ENCODE measurements around the gene GALNT17.

The GALNT17 gene

GRCh38 chr7:71409550-71410157, 277.7 kb downstream of the GALNT17 start:
- Histone ChIP-seq H3K9me3 (replicated peaks in 1 of 11) (peaks cover 0 to 14% (median 9%) of the 10 kb centered on the region in 11 experiments; a peak in 15 of 22 replicates), H3K36me3 (no peaks in the 10 kb centered on the region), H3K4me3 (no peak overlapping the region), H3K27me3 (no peaks in the 10 kb centered on the region), H3K4me2 (no peak overlapping the region), H3K9ac (no peak overlapping the region), H3K4me1 (peaks cover 4 to 12% (median 7%) of the 10 kb centered on the region in 10 experiments), H4K20me1 (no peaks in the 10 kb centered on the region), H3K27ac (no peak overlapping the region)
- TF ChIP-seq Cebpa-rat (IDR thresholded peaks at IDR 0.05) = no peak

GRCh38 chr7:71411475-71411874, 279.5 kb downstream of the GALNT17 start:
- Histone ChIP-seq H3K4me2 (no peak overlapping the region), H3K9ac (no peak overlapping the region)

GRCh38 chr7:71414490-71414889, 282.5 kb downstream of the GALNT17 start:
- Histone ChIP-seq H3K4me1 (peaks cover 6 to 18% (median 11%) of the 10 kb centered on the region in 10 experiments), H3K27me3 (no peaks in the 10 kb centered on the region), H3K9ac (no peak overlapping the region), H3K27ac (0 out of 22 replicates have a peak overlapping the region, but pooled peaks of 1 of the 11 experiments have one; percentile 1), H4K20me1 (no peaks in the 10 kb centered on the region), H3K4me3 (no peak overlapping the region), H3K4me2 (peak overlapping the region; percentile 18 to 77 (median 53); a peak in 20 of 22 replicates), H3K36me3 (no peaks in the 10 kb centered on the region), H3K9me3 (replicated peaks in 1 of 11) (peaks cover 0 to 9% (median 4%) of the 10 kb centered on the region in 11 experiments; a peak in 14 of 22 replicates)
- TF ChIP-seq Cebpa-rat (IDR thresholded peaks at IDR 0.05) = no peak

More at GRCh38 chr7:71411475-71411874, 279.5 kb downstream of the GALNT17 start:
- Histone ChIP-seq H3K36me3 (no peaks in the 10 kb centered on the region), H3K4me3 (no peak overlapping the region), H3K27me3 (no peaks in the 10 kb centered on the region), H3K4me1 (peaks cover 6 to 18% (median 11%) of the 10 kb centered on the region in 10 experiments), H4K20me1 (no peaks in the 10 kb centered on the region), H3K27ac (no peak overlapping the region), H3K9me3 (replicated peaks in 1 of 11) (peaks cover 0 to 14% (median 9%) of the 10 kb centered on the region in 11 experiments; a peak in 15 of 22 replicates)
- TF ChIP-seq Cebpa-rat (IDR thresholded peaks at IDR 0.05) = no peak

GRCh38 chr7:71419546-71420337, 287.8 kb downstream of the GALNT17 start:
- H4K20me1 ChIP-seq = no peaks in the 10 kb centered on the region
- no peak overlapping the region for H3K9ac ChIP-seq
- no peak overlapping the region for H3K27ac ChIP-seq
- H3K4me3 ChIP-seq = no peak overlapping the region
- H3K36me3 ChIP-seq = no peaks in the 10 kb centered on the region
- no peak for TF ChIP-seq Cebpa-rat (IDR thresholded peaks at IDR 0.05)
- H3K9me3 ChIP-seq (replicated peaks in 1 of 11) = peaks cover 0 to 3% (median 0%) of the 10 kb centered on the region in 11 experiments; a peak in 3 of 22 replicates
- no peaks in the 10 kb centered on the region for H3K27me3 ChIP-seq
- H3K4me1 ChIP-seq = peaks cover under 1 to 7% (median 3%) of the 10 kb centered on the region in 10 experiments; a peak in 19 of 20 replicates
- H3K4me2 ChIP-seq = no peak overlapping the region

- H3K9me3 ChIP-seq (replicated peaks in 1 of 11) = peaks cover 0 to 3% (median 0%) of the 10 kb centered on the region in 11 experiments; a peak in 3 of 22 replicates
- H3K27ac ChIP-seq = no peak overlapping the region
- H3K4me2 ChIP-seq = no peak overlapping the region
- no peak overlapping the region for H3K9ac ChIP-seq
- H4K20me1 ChIP-seq = no peaks in the 10 kb centered on the region
- H3K4me1 ChIP-seq = peaks cover 0 to 5% (median 0%) of the 10 kb centered on the region in 10 experiments; a peak in 1 of 20 replicates
- H3K4me3 ChIP-seq = no peak overlapping the region
- H3K27me3 ChIP-seq = no peaks in the 10 kb centered on the region
- no peak for TF ChIP-seq Cebpa-rat (IDR thresholded peaks at IDR 0.05)
- H3K36me3 ChIP-seq = no peaks in the 10 kb centered on the region
These were observed 290.2 kb downstream of the GALNT17 start for GRCh38 chr7:71422104-71422503.

GRCh38 chr7:71424166-71425035, 292.5 kb downstream of the GALNT17 start:
- Histone ChIP-seq H3K27ac (no peak overlapping the region), H3K4me2 (no peak overlapping the region), H3K36me3 (no peaks in the 10 kb centered on the region), H3K27me3 (no peaks in the 10 kb centered on the region), H3K4me3 (no peak overlapping the region), H3K9me3 (replicated peaks in 1 of 11) (peaks cover 0 to 3% (median 0%) of the 10 kb centered on the region in 11 experiments; a peak in 3 of 22 replicates), H4K20me1 (no peaks in the 10 kb centered on the region), H3K9ac (no peak overlapping the region), H3K4me1 (peaks cover 0 to 9% (median 0%) of the 10 kb centered on the region in 10 experiments; a peak in 2 of 20 replicates)
- TF ChIP-seq Cebpa-rat (IDR thresholded peaks at IDR 0.05) = no peak

- no peak overlapping the region for H3K27ac ChIP-seq
These were observed 297.1 kb downstream of the GALNT17 start for GRCh38 chr7:71429083-71429482.

GRCh38 chr7:71430246-71430645, 298.3 kb downstream of the GALNT17 start:
- H3K4me2 ChIP-seq = no peak overlapping the region
- no peaks in the 10 kb centered on the region for H4K20me1 ChIP-seq
- H3K4me3 ChIP-seq = no peak overlapping the region
- H3K27me3 ChIP-seq = no peaks in the 10 kb centered on the region
- no peak for TF ChIP-seq Cebpa-rat (IDR thresholded peaks at IDR 0.05)
- no peaks in the 10 kb centered on the region for H3K36me3 ChIP-seq
- no peaks in the 10 kb centered on the region for H3K9me3 ChIP-seq (replicated peaks in 1 of 11)
- peaks cover 0 to 9% (median 0%) of the 10 kb centered on the region in 10 experiments; a peak in 2 of 20 replicates for H3K4me1 ChIP-seq
- no peak overlapping the region for H3K27ac ChIP-seq
- H3K9ac ChIP-seq = no peak overlapping the region

More at GRCh38 chr7:71429083-71429482, 297.1 kb downstream of the GALNT17 start:
- Histone ChIP-seq H3K36me3 (no peaks in the 10 kb centered on the region), H3K9me3 (replicated peaks in 1 of 11) (no peaks in the 10 kb centered on the region), H3K4me2 (no peak overlapping the region), H3K4me1 (peaks cover 0 to 9% (median 0%) of the 10 kb centered on the region in 10 experiments; a peak in 2 of 20 replicates), H4K20me1 (no peaks in the 10 kb centered on the region), H3K9ac (no peak overlapping the region), H3K27me3 (no peaks in the 10 kb centered on the region), H3K4me3 (no peak overlapping the region)
- no peak for TF ChIP-seq Cebpa-rat (IDR thresholded peaks at IDR 0.05)

All from BLaER1 treated with 17β-estradiol and CSF1 and Interleukin-3, amounts not matched to agents 10 nM and 100 nM (cell line).